Rectal smooth muscle tissue (tissue), 1 donor: Measurements from ENCODE around the gene GPX7.

Experiments used
- H3K27ac ChIP-seq: one replicate; pipeline ENCODE4 v1.7.0; 2013; ENCODE audit warnings: low read depth, low read length, inconsistent platforms
- H3K27me3 ChIP-seq: one replicate; pipeline ENCODE4 v1.7.0; 2013; ENCODE audit warnings: low read length; ENCODE audit not compliant: control insufficient read depth, insufficient read depth
- H3K36me3 ChIP-seq: one replicate; pipeline ENCODE4 v1.7.0; 2013; ENCODE audit warnings: low read length; ENCODE audit not compliant: control insufficient read depth, insufficient read depth
- H3K4me1 ChIP-seq: one replicate; pipeline ENCODE4 v1.7.0; 2013; ENCODE audit warnings: low read length; ENCODE audit not compliant: control insufficient read depth, insufficient read depth
- H3K4me3 ChIP-seq: one replicate; pipeline ENCODE4 v1.7.0; 2013; ENCODE audit warnings: low read length
- H3K9ac ChIP-seq: one replicate; pipeline ENCODE4 v1.7.0; 2013; ENCODE audit warnings: low read length

The GPX7 gene

DNA sequence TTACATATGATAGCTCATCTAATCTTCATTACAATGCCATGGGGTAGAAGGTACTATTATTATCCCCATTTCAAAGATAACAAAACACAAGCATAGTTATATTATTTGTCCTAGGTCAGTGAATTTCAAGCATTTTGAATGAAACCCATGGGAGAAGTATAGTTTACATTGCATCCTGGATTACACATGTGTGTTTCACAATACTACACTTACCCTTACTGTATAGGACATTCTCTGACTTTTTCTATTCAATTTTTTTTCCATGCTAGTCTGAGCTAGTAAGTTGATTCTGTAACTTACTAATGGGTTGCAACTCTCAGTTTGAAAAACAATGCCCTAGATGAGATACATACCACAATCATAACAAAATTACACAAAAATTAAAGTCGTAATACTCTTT is 8.7 kb upstream of the GPX7 start:
- Histone ChIP-seq H3K27me3 (no peaks in the 10 kb centered on the region), H3K36me3 (no peaks in the 10 kb centered on the region), H3K4me3 (no peak overlapping the region), H3K9ac (no peak overlapping the region), H3K4me1 (no peaks in the 10 kb centered on the region), H3K27ac (no peak overlapping the region)

DNA sequence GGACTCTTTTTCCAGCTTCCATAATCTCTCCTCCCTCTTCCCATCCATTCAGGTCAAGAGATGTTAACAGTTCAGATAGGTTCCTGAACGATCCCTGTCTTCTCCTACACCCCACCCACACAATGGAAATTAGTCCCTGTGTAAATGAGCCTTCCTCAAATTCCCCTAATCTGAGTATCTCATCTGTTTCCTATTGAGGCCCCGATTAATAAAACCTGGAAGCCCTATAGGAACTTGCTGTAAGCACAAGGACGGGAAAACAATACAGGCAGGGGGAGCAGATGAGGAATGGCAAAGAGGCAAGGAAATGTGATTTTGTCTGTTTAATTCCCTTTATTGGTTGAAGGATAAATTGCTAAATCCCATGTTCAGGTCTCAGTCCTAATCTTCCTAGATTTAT is 7.1 kb upstream of the GPX7 start:
- no peaks in the 10 kb centered on the region for H3K27me3 ChIP-seq
- H3K27ac ChIP-seq = no peak overlapping the region
- H3K9ac ChIP-seq = no peak overlapping the region
- H3K4me3 ChIP-seq = no peak overlapping the region
- no peaks in the 10 kb centered on the region for H3K4me1 ChIP-seq
- H3K36me3 ChIP-seq = no peaks in the 10 kb centered on the region

DNA sequence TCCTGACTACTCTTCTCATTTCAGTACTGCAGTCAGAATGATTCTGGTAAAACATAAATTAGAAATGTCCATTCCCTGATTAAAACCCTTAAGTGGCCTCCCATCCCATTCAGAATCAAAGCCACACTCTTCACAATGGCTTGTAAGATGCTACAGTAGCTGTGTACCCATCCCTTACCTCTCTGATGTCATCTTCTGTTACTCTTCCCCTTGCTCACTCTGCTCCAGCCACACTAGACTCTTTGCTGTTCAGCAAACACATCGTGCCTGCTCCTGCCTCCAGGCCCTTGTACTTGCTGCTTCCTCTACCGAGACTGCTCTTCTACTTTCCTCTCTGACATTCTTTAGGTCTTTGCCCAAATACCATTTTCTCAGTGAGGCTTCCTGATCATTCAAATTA is 4.3 kb upstream of the GPX7 start:
- H3K9ac ChIP-seq = no peak overlapping the region
- peaks cover 7% of the 10 kb centered on the region for H3K4me1 ChIP-seq
- no peak overlapping the region for H3K27ac ChIP-seq
- no peaks in the 10 kb centered on the region for H3K27me3 ChIP-seq
- no peaks in the 10 kb centered on the region for H3K36me3 ChIP-seq
- no peak overlapping the region for H3K4me3 ChIP-seq

DNA sequence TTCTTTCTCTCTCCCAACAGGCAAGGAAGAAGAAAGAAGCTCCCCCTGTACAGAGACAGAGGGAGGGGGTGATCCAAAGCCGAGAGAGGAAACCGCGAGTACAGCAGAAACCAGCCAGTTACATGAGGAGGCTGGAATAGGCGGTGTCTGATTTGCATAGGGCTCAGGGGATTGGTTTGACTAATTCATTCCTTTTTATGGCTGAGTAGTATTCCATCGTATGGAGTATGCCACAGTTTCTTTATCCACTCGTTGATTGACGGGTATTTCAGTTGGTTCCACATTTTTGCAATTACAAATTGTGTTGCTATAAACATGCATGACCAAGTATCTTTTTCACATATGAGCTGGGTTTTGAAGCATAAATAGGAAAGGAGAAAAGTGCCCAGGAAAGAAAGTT is 3.4 kb upstream of the GPX7 start:
- peaks cover 15% of the 10 kb centered on the region for H3K4me1 ChIP-seq
- H3K27ac ChIP-seq = no peak overlapping the region
- H3K4me3 ChIP-seq = no peak overlapping the region

GRCh38 chr1:52599236-52599635 is 2.9 kb upstream of the GPX7 start:
- no peaks in the 10 kb centered on the region for H3K27me3 ChIP-seq
- H3K27ac ChIP-seq = no peak overlapping the region
- H3K36me3 ChIP-seq = no peaks in the 10 kb centered on the region

More for the DNA sequence above, 3.4 kb upstream of the GPX7 start:
- H3K27me3 ChIP-seq = no peaks in the 10 kb centered on the region
- no peak overlapping the region for H3K9ac ChIP-seq
- no peaks in the 10 kb centered on the region for H3K36me3 ChIP-seq

GRCh38 chr1:52600533-52601179 is 1.5 kb upstream of the GPX7 start:
- Histone ChIP-seq H3K36me3 (no peaks in the 10 kb centered on the region), H3K4me1 (peaks cover 21% of the 10 kb centered on the region), H3K9ac (no peak overlapping the region), H3K4me3 (no peak overlapping the region), H3K27ac (no peak overlapping the region), H3K27me3 (no peaks in the 10 kb centered on the region)

More at GRCh38 chr1:52599236-52599635, 2.9 kb upstream of the GPX7 start:
- no peak overlapping the region for H3K9ac ChIP-seq
- no peak overlapping the region for H3K4me3 ChIP-seq
- peaks cover 18% of the 10 kb centered on the region for H3K4me1 ChIP-seq

- no peak overlapping the region for H3K9ac ChIP-seq
- no peaks in the 10 kb centered on the region for H3K36me3 ChIP-seq
- no peak overlapping the region for H3K27ac ChIP-seq
- peak overlapping the region; percentile 67 for H3K4me3 ChIP-seq
- H3K4me1 ChIP-seq = peaks cover 21% of the 10 kb centered on the region
- H3K27me3 ChIP-seq = no peaks in the 10 kb centered on the region
Observed at GRCh38 chr1:52601519-52601918, 652 bp upstream of the GPX7 start.

DNA sequence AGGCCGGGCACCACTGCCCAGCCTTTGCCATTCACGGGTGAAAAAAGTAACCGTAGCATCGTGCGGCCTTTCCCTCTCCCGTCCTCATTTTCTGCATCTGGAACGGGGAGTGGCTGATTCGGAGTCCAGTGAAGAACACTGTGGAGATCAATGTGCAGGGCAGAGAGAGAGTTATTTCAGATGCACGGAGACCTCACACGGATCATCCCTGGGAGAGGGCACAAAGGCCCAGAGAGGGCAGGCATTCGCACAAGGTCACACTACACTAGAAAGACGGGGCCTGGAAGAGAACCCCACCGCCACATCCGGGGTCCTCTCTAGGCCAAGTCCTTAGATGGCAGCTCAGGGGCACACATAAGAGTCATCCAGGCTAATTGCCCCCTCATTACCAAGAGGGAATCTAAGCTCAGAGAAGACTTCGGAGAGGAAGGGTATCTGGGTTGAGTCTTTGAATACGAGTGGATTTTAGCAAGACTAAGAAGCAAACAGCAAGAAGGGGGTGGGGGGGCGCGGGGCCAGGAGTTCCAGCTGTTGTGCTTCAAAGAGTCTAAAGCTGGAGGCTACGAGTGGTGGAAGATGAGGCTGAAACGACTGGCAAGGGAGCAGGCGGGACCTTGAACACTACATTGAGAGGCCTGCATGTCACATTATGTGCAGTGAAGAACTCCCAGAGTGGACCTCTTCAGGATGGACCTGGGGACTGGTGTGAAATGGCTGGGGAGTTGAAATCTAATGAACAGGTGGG is 857 bp downstream of the GPX7 start:
- peaks cover 4% of the 10 kb centered on the region for H3K36me3 ChIP-seq
- H3K9ac ChIP-seq = peak overlapping the region; percentile 61
- no peaks in the 10 kb centered on the region for H3K27me3 ChIP-seq
- H3K4me3 ChIP-seq = peak overlapping the region; percentile 67
- H3K27ac ChIP-seq = peak overlapping the region; percentile 85
- H3K4me1 ChIP-seq = peaks cover 21% of the 10 kb centered on the region

GRCh38 chr1:52603630-52604029 is 1.5 kb downstream of the GPX7 start:
- Histone ChIP-seq H3K4me3 (peak overlapping the region; percentile 67), H3K36me3 (peaks cover 7% of the 10 kb centered on the region), H3K4me1 (peaks cover 21% of the 10 kb centered on the region), H3K9ac (no peak overlapping the region), H3K27me3 (no peaks in the 10 kb centered on the region), H3K27ac (peak overlapping the region; percentile 40)

DNA sequence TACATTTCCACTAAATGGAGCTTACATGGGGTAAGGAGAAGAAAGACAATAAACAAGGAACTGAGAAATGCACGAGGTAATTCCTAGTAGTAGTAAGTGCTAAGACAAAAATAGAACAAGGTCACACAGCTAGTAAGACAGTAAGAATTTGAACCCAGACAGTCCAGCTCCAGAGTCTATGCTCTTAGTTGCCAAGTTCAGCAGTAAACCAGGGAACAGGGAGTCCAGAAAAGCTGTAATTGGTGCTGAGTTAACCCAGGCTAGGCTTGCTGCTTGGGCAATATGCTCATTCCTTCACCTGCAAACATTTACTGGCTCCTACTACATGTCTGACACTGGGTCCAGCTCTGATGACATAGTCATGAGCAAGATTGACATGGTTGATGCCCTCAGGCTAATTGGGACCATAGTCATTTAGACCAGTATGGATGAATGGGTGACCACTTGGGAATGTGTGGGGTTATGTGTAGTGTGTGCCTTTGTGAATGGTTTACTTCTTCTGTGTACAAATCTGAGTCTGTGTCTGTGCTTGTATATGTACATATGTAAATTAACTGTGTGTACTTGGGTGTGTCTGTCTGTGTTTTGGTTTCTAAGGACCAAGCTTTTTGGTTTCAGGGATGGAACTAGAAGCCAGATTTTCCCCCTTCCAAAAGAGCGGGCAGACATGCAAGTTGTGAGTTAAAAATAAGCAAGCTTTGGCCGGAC is 2.0 kb downstream of the GPX7 start:
- no peak overlapping the region for H3K4me3 ChIP-seq
- peaks cover 7% of the 10 kb centered on the region for H3K36me3 ChIP-seq
- peaks cover 21% of the 10 kb centered on the region for H3K4me1 ChIP-seq
- no peak overlapping the region for H3K9ac ChIP-seq
- H3K27me3 ChIP-seq = no peaks in the 10 kb centered on the region
- H3K27ac ChIP-seq = peak overlapping the region; percentile 40

DNA sequence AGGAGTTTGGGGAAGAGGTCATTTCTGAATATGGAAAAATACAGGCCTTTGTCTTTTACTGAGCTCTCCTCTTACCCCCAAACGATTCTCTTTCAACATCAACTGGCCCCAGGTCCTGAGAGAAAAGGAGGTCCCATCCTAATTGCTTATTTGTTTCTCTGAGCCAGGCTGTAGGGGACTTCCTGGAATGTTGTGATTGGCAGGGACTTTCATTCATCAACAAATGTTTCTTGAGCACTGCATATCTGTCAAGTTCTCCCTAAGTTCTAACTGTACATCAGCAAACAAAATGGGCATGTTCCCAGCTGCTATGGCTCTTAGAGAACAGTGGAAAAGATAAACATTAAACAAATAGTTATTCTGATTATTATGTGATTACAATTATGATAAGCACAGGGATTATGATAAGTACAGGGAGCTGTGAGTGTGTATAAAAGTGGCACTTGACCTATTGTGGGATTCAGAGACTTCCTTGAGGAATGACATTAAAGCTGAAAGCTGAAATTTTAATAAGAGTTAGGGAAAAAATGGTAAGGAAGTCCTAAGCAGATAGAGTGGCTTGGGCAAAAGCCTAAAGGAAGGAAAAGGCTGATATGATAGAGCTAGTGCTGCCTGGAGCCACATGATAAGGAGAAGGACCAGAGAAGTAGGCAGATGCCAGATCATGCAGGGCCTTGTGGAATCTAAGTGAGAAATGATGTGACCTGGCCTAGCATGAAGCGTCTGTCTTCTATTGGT is 11.6 kb downstream of the GPX7 start:
- Histone ChIP-seq H3K9ac (no peak overlapping the region), H3K27me3 (no peaks in the 10 kb centered on the region), H3K4me1 (no peaks in the 10 kb centered on the region), H3K27ac (no peak overlapping the region), H3K36me3 (no peaks in the 10 kb centered on the region), H3K4me3 (no peak overlapping the region)

GRCh38 chr1:52614671-52615070 is 12.5 kb downstream of the GPX7 start:
- H3K4me3 ChIP-seq = no peak overlapping the region
- H3K9ac ChIP-seq = no peak overlapping the region
- H3K27ac ChIP-seq = no peak overlapping the region
- H3K27me3 ChIP-seq = no peaks in the 10 kb centered on the region
- H3K4me1 ChIP-seq = no peaks in the 10 kb centered on the region
- H3K36me3 ChIP-seq = no peaks in the 10 kb centered on the region
